OCI-M2 (cell line): ENCODE data around the gene GPR108.
"Not testable (repeated sequence)": the region's sequence is repeated elsewhere in the genome, so short reads cannot be mapped to it uniquely, and the experiment has no call there.

ENCODE experiments used
- DNase-seq: peaks from one replicate; lab custom pipeline; 2025; ENCODE audit not compliant: unreplicated experiment; lab: John Stamatoyannopoulos, UW

The GPR108 gene

GRCh38 chr19:6721138-6721474 lies 16.3 kb downstream of the GPR108 start:
- DNase-seq, result no peak

- DNase-seq, result no peak
These were observed 16.8 kb downstream of the GPR108 start, which contains the start of gene C3 for GRCh38 chr19:6720369-6721137. TSS of gene C3 (minus strand) at chr19:6720650. CDS start at chr19:6720589, 61 bp downstream.

GRCh38 chr19:6719992-6720368 lies 17.4 kb downstream of the GPR108 start:
- DNase-seq, result no peak

- DNase-seq, result no peak
These were observed 17.9 kb downstream of the GPR108 start for GRCh38 chr19:6719540-6719861.

- DNase-seq, result no peak
These were observed 18.4 kb downstream of the GPR108 start for GRCh38 chr19:6718741-6719539.

GRCh38 chr19:6718111-6718740 lies 19.2 kb downstream of the GPR108 start:
- no peak for DNase-seq

GRCh38 chr19:6717441-6717971 lies 19.9 kb downstream of the GPR108 start:
- no peak for DNase-seq

GRCh38 chr19:6717036-6717435 lies 20.3 kb downstream of the GPR108 start:
- DNase-seq, result no peak

- no peak for DNase-seq
These were observed 20.8 kb downstream of the GPR108 start for GRCh38 chr19:6716610-6716970.

GRCh38 chr19:6714749-6715555 lies 22.4 kb downstream of the GPR108 start:
- DNase-seq, result no peak

GRCh38 chr19:6713773-6714692 lies 23.3 kb downstream of the GPR108 start:
- no peak for DNase-seq

- no peak for DNase-seq
These were observed 24.4 kb downstream of the GPR108 start for GRCh38 chr19:6712692-6713670.

GRCh38 chr19:6712231-6712630 lies 25.1 kb downstream of the GPR108 start:
- no peak for DNase-seq

GRCh38 chr19:6711605-6712004 lies 25.8 kb downstream of the GPR108 start:
- DNase-seq, result no peak

GRCh38 chr19:6711078-6711361 lies 26.4 kb downstream of the GPR108 start:
- DNase-seq, result no peak

GRCh38 chr19:6710273-6711077 lies 26.9 kb downstream of the GPR108 start:
- no peak for DNase-seq

- DNase-seq, result no peak
These were observed 27.8 kb downstream of the GPR108 start for GRCh38 chr19:6709549-6709948.

GRCh38 chr19:6708913-6709312 lies 28.5 kb downstream of the GPR108 start:
- DNase-seq, result not testable (repeated sequence)
